ENCODE results near the gene CDK5.

DNA sequence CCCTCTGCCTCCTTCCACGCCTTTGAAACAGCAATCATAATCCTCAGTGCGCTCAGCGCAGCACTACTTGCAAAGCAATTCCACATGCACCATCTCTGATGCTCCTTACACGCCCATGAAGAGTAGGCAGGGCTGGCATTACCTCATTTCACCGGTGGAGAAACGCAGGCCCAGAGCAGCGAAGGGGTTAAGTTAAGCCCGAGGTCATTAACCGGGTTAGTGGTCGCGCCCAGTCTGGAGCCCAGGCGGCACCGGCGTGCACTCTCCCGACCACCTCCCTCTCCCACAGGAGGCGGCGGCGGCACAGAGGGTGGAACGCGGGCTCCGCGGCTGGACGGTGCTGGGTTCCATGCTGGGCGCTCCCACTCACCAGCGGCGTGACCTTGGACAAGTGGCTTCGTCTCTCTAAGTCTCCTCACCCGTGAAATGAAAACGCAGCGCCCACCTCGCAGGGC, 22.4 kb upstream of the CDK5 start:
- TF ChIP-seq POLR2AphosphoS5 (IDR thresholded peaks at IDR 0.05; ENCODE audit: borderline replicate concordance, low read depth, low read length): no peak
- TF ChIP-seq EZH2 (IDR thresholded peaks at IDR 0.05): no peak
- no peak for TF ChIP-seq FOXP2 (optimal IDR thresholded peaks at IDR 0.05; ENCODE audit: control extremely low read depth, extremely low read length, insufficient read depth)

All from SK-N-MC (cell line).